Ishikawa (cell line): ENCODE measurements around the gene MALRD1.

ENCODE experiments used
- CREB1 ChIP-seq: IDR thresholded peaks from 2 replicates; pipeline ENCODE4 v1.6.1; 2012; ENCODE audit warnings: low read depth
- EGR1 ChIP-seq: IDR thresholded peaks from 2 replicates; pipeline ENCODE4 v1.6.1; 2012
- EP300 ChIP-seq: IDR thresholded peaks from 2 replicates; pipeline ENCODE4 v1.6.1; 2012; ENCODE audit warnings: borderline replicate concordance
- RAD21 ChIP-seq: IDR thresholded peaks from 2 replicates; pipeline ENCODE4 v1.6.1; 2012; ENCODE audit warnings: low read depth
- TEAD4 ChIP-seq: IDR thresholded peaks from 2 replicates; pipeline ENCODE4 v1.6.1; 2012
- USF1 ChIP-seq: IDR thresholded peaks from 2 replicates; pipeline ENCODE4 v1.6.1; 2012

GRCh38 chr10:19480353-19480752, 431.8 kb downstream of the MALRD1 start:
- TF ChIP-seq EP300 (no peak), USF1 (no peak), EGR1 (no peak), TEAD4 (no peak), RAD21 (no peak), CREB1 (no peak)
